Hepatocyte (in vitro differentiated cells): ENCODE measurements around the gene GLRX. TPM values are rescaled to one million over a fixed set of nuclear protein-coding genes. Genes with fewer than 3 reads are reported as not detected.
"Not testable (repeated sequence)": the region's sequence is repeated elsewhere in the genome, so short reads cannot be mapped to it uniquely, and the experiment has no call there.

Source experiments
- DNase-seq: peaks from one replicate; pipeline ENCODE4 v3.0.0-alpha.2; 2016; ENCODE audit warnings: low spot score
- H2AFZ ChIP-seq: fragments of 200-600 bp; sonication (generic); 2 replicates; pipeline ENCODE4 v1.6.0; 2016; ENCODE audit warnings: antibody characterized with exemption, mild to moderate bottlenecking
- H3K27ac ChIP-seq: fragments of 200-600 bp; sonication (generic); 2 replicates; pipeline ENCODE4 v1.5.1; 2016; ENCODE audit warnings: mild to moderate bottlenecking
- H3K27me3 ChIP-seq: fragments of 200-600 bp; sonication (generic); 2 replicates; pipeline ENCODE4 v1.6.1; 2016
- H3K36me3 ChIP-seq: fragments of 200-600 bp; sonication (generic); replicated peaks from 2 replicates; pipeline ENCODE4 v1.5.1; 2016; ENCODE audit warnings: low read depth; ENCODE audit not compliant: insufficient read depth
- H3K4me1 ChIP-seq: fragments of 200-600 bp; sonication (generic); 2 replicates; pipeline ENCODE4 v1.5.1; 2016; ENCODE audit warnings: mild to moderate bottlenecking, moderate library complexity; ENCODE audit not compliant: insufficient read depth
- H3K4me2 ChIP-seq: fragments of 200-600 bp; sonication (generic); 2 replicates; pipeline ENCODE4 v1.6.0; 2016
- H3K4me3 ChIP-seq: fragments of 200-600 bp; sonication (generic); 2 replicates; pipeline ENCODE4 v1.5.1; 2016; ENCODE audit warnings: mild to moderate bottlenecking
- H3K79me2 ChIP-seq: fragments of 200-600 bp; sonication (generic); 2 replicates; pipeline ENCODE4 v1.6.0; 2017; ENCODE audit warnings: mild to moderate bottlenecking
- H3K9me2 ChIP-seq: fragments of 200-600 bp; sonication (generic); replicated peaks from 2 replicates; pipeline ENCODE4 v1.6.0; 2017; ENCODE audit warnings: mild to moderate bottlenecking; ENCODE audit not compliant: insufficient read depth
- H3K9me3 ChIP-seq: fragments of 200-600 bp; sonication (generic); 2 replicates; pipeline ENCODE4 v1.5.1; 2016; ENCODE audit warnings: low read depth, mild to moderate bottlenecking
- H4K20me1 ChIP-seq: fragments of 200-600 bp; sonication (generic); 2 replicates; pipeline ENCODE4 v1.6.0; 2016; ENCODE audit warnings: mild to moderate bottlenecking; ENCODE audit not compliant: insufficient read depth, poor library complexity, severe bottlenecking
- EZH2 ChIP-seq: fragments of 200-600 bp; sonication (generic); IDR thresholded peaks from 2 replicates; pipeline ENCODE4 v1.6.1; 2016; ENCODE audit warnings: antibody characterized with exemption, mild to moderate bottlenecking, borderline replicate concordance
- EZH2phosphoT487 ChIP-seq: fragments of 200-600 bp; sonication (generic); IDR thresholded peaks from one replicate; pipeline ENCODE4 v1.6.1; 2018; ENCODE audit warnings: antibody characterized with exemption, mild to moderate bottlenecking, low read depth, moderate library complexity; ENCODE audit not compliant: unreplicated experiment, severe bottlenecking
- WGBS: methylation state at CpG from one replicate; pipeline ENCODE4 v1.1.6; 2016; ENCODE audit warnings: low lambda C conversion rate; ENCODE audit errors: missing lambda C conversion rate; 5-methylcytosine and 5-hydroxymethylcytosine counted together
- polyA plus RNA-seq: library from polyadenylated mRNA; unstranded; fragments of >200 nt; fragmentation: Nextera tagmentation; extraction: Ambion mirVana; gene quantifications from 2 replicates; pipeline ENCODE4 v1.2.1, GENCODE V29; 2016
- total RNA-seq: library from RNA; depleted of rRNA; stranded (reverse); fragments of >200 nt; gene quantifications from 2 replicates; pipeline ENCODE4 v1.2.3, GENCODE V29; 2014
- TF ChIP-seq, protein P1 (sequence below): fragments of 200-600 bp; sonication (generic); IDR thresholded peaks from 2 replicates; pipeline ENCODE4 v1.5.1; 2016; ENCODE audit warnings: antibody characterized with exemption, mild to moderate bottlenecking; ENCODE audit not compliant: poor library complexity

Gene GLRX
- total and polyA plus RNA-seq, 2 experiments from 2014 or later: 79.1 to 101 TPM

DNA sequence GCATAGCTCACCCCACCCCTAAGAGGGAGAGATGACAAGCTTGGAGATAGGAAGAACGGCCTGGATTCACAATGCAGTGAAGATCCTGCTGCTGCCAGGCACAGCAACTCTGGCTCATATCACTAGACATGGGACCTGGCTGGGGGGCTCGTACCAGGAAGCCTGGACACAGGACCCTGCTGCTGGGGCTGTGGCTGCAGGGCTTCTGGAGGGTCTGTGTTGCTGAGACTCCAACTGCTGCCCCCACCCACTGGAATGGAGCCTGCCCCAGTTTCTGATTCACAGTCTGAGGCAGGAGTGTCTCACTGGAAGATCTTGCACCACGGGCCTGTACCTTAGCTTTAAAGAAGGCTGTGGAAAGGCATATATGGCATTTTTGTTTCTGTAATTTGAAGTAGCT, 31.0 kb upstream of the GLRX start:
- TF ChIP-seq, protein P1, sequence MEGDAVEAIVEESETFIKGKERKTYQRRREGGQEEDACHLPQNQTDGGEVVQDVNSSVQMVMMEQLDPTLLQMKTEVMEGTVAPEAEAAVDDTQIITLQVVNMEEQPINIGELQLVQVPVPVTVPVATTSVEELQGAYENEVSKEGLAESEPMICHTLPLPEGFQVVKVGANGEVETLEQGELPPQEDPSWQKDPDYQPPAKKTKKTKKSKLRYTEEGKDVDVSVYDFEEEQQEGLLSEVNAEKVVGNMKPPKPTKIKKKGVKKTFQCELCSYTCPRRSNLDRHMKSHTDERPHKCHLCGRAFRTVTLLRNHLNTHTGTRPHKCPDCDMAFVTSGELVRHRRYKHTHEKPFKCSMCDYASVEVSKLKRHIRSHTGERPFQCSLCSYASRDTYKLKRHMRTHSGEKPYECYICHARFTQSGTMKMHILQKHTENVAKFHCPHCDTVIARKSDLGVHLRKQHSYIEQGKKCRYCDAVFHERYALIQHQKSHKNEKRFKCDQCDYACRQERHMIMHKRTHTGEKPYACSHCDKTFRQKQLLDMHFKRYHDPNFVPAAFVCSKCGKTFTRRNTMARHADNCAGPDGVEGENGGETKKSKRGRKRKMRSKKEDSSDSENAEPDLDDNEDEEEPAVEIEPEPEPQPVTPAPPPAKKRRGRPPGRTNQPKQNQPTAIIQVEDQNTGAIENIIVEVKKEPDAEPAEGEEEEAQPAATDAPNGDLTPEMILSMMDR: no peak
- TF ChIP-seq EZH2: no peak
- TF ChIP-seq EZH2phosphoT487: no peak
- Histone ChIP-seq H3K36me3 (no peaks in the 10 kb centered on the region), H3K4me3 (no peak overlapping the region), H3K9me3 (no peaks in the 10 kb centered on the region), H3K4me1 (peaks cover 6% of the 10 kb centered on the region), H3K9me2 (no peaks in the 10 kb centered on the region), H3K27ac (no peak overlapping the region), H3K79me2 (no peaks in the 10 kb centered on the region), H2AFZ (no peak overlapping the region), H3K27me3 (no peaks in the 10 kb centered on the region), H3K4me2 (no peak overlapping the region), H4K20me1 (no peaks in the 10 kb centered on the region)
- WGBS: 69% methylated on average over 3 of the region's 3 CpGs
- DNase-seq: no peak

DNA sequence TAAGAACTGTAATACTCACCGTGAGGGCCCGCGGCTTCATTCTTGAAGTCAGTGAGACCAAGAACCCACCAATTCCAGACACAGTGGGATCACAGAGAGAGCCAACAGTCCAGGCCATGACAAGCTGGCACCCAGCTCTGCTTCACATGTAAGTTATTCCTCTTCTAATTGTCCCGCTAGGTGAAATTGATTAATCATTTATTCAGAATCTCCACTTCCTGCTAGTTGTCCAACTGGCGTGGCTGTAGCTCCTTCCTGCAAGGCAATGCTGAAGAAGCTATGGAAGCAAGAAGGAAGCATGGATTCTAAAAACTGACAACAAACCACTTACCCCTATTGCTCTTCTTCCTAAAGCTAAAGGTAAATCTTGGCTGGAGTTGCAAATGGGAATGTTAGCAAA, 30.0 kb upstream of the GLRX start:
- Histone ChIP-seq H3K4me3 (no peak overlapping the region), H3K36me3 (no peaks in the 10 kb centered on the region), H3K4me2 (no peak overlapping the region), H3K27ac (no peak overlapping the region), H3K9me2 (no peaks in the 10 kb centered on the region), H3K79me2 (no peaks in the 10 kb centered on the region), H3K27me3 (no peaks in the 10 kb centered on the region), H4K20me1 (no peaks in the 10 kb centered on the region), H2AFZ (no peak overlapping the region), H3K4me1 (peaks cover 2% of the 10 kb centered on the region), H3K9me3 (no peaks in the 10 kb centered on the region)
- no peak for DNase-seq
- TF ChIP-seq EZH2phosphoT487: no peak
- TF ChIP-seq EZH2: no peak
- TF ChIP-seq, protein P1: no peak
- WGBS: 93% methylated on average over 5 of the region's 5 CpGs

DNA sequence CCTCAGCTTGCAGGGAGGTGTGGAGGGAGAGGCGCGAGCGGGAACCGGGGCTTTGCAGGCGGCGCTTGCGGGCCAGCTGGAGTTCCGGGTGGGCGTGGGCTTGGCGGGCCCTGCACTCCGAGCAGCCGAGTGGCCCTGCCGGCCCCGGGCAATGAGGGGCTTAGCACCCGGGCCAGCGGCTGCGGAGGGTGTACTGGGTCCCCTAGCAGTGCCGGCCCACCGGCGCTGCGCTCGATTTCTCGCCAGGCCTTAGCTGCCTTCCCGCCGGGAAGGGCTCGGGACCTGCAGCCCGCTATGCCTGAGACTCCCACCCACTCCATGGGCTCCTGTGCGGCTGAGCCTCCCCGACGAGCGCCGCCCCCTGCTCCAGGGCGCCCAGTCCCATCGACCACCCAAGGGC, 28.6 kb upstream of the GLRX start:
- not testable (repeated sequence) for H3K79me2 ChIP-seq, H3K4me1 ChIP-seq, H3K27ac ChIP-seq, H3K4me3 ChIP-seq, H3K27me3 ChIP-seq, H4K20me1 ChIP-seq, H3K9me3 ChIP-seq, H3K9me2 ChIP-seq, H3K4me2 ChIP-seq, H2AFZ ChIP-seq, DNase-seq, H3K36me3 ChIP-seq
- 98% methylated on average over 26 of the region's 34 CpGs for WGBS

DNA sequence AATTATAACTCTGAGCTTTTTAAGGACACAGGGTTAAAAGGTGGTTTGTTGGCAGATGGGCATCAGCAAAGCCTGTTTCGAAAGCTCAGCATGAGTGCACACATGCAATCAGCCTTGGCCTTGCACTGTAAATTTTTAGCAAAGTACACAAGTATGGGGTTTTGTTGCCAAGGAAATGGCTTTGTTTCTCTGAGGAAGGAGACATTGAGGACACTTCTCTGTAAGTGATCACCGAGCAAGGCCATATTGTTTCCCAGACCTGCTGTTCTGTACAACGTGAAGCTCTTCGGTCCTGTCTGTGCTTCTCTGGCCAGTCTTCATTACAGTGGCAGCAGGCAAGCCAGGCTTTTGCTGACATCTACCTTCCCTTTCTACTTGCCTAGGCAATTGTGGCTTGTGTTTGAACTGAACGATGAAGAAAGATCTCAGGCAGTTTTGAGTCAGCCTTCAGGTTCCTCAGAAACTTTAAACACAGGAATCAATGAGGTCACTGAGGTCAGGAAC, 27.9 kb upstream of the GLRX start:
- Histone ChIP-seq H3K9me3 (no peaks in the 10 kb centered on the region), H3K9me2 (no peaks in the 10 kb centered on the region), H3K27me3 (no peaks in the 10 kb centered on the region), H4K20me1 (no peaks in the 10 kb centered on the region), H3K4me1 (no peaks in the 10 kb centered on the region), H3K4me3 (no peak overlapping the region), H3K79me2 (no peaks in the 10 kb centered on the region), H3K27ac (no peak overlapping the region), H2AFZ (no peak overlapping the region), H3K4me2 (no peak overlapping the region), H3K36me3 (no peaks in the 10 kb centered on the region)
- TF ChIP-seq EZH2phosphoT487 (no peak), EZH2 (no peak)
- TF ChIP-seq, protein P1: no peak
- WGBS: 86% methylated on average over 5 of the region's 5 CpGs
- no peak for DNase-seq
